Ishikawa (cell line): ENCODE measurements around the gene TRAPPC2.

Source experiments
- CEBPB ChIP-seq: IDR thresholded peaks from 2 replicates; pipeline ENCODE4 v1.6.1; 2012
- CREB1 ChIP-seq: IDR thresholded peaks from 2 replicates; pipeline ENCODE4 v1.6.1; 2012; ENCODE audit warnings: low read depth
- EGR1 ChIP-seq: IDR thresholded peaks from 2 replicates; pipeline ENCODE4 v1.6.1; 2012
- EP300 ChIP-seq: IDR thresholded peaks from 2 replicates; pipeline ENCODE4 v1.6.1; 2012; ENCODE audit warnings: borderline replicate concordance
- FOXM1 ChIP-seq: IDR thresholded peaks from 2 replicates; pipeline ENCODE4 v1.6.1; 2012; ENCODE audit warnings: low read depth, borderline replicate concordance
- MAX ChIP-seq: IDR thresholded peaks from 2 replicates; pipeline ENCODE4 v1.6.1; 2012
- NFIC ChIP-seq: IDR thresholded peaks from 2 replicates; pipeline ENCODE4 v1.6.1; 2012
- RAD21 ChIP-seq: IDR thresholded peaks from 2 replicates; pipeline ENCODE4 v1.6.1; 2012; ENCODE audit warnings: low read depth
- REST ChIP-seq: IDR thresholded peaks from 2 replicates; pipeline ENCODE4 v1.6.1; 2012; ENCODE audit warnings: low read depth, mild to moderate bottlenecking
- TAF1 ChIP-seq: IDR thresholded peaks from 2 replicates; pipeline ENCODE4 v1.6.1; 2012; ENCODE audit warnings: low read depth, mild to moderate bottlenecking
- TCF12 ChIP-seq: IDR thresholded peaks from 2 replicates; pipeline ENCODE4 v1.6.1; 2012; ENCODE audit warnings: low read depth
- TEAD4 ChIP-seq: IDR thresholded peaks from 2 replicates; pipeline ENCODE4 v1.6.1; 2012
- USF1 ChIP-seq: IDR thresholded peaks from 2 replicates; pipeline ENCODE4 v1.6.1; 2012
- YY1 ChIP-seq: IDR thresholded peaks from 2 replicates; pipeline ENCODE4 v1.6.1; 2012; ENCODE audit warnings: low read depth
- ZBTB7A ChIP-seq: IDR thresholded peaks from 2 replicates; pipeline ENCODE4 v1.6.1; 2012; ENCODE audit warnings: low read depth

Gene TRAPPC2

GRCh38 chrX:13734278-13735172, at the start of gene TRAPPC2, which contains the start of gene OFD1:
TRAPPC2 (minus strand) TSS chrX:13734620; CDS start chrX:13719963, 14,657 bp downstream.
OFD1 (plus strand) TSS chrX:13734748; CDS start chrX:13735072, 324 bp downstream.
- no peak for TF ChIP-seq YY1
- TF ChIP-seq CEBPB, result no peak
- TF ChIP-seq NFIC, result no peak
- TF ChIP-seq TCF12, result peak; percentile 26; the same call in 1 of the 2 replicates
- no peak for TF ChIP-seq RAD21
- no peak for TF ChIP-seq TEAD4
- no peak for TF ChIP-seq REST
- TF ChIP-seq EGR1, result no peak
- peak; percentile 59 for TF ChIP-seq TAF1

GRCh38 chrX:13780868-13781427, 46.5 kb upstream of the TRAPPC2 start:
- TF ChIP-seq ZBTB7A (no peak), TCF12 (no peak), NFIC (no peak), EGR1 (no peak), EP300 (no peak), TAF1 (no peak), REST (no peak), YY1 (no peak), CREB1 (no peak), FOXM1 (no peak), USF1 (no peak)

GRCh38 chrX:13778916-13779315, 44.5 kb upstream of the TRAPPC2 start:
- TF ChIP-seq EGR1, result no peak
- TF ChIP-seq CEBPB, result no peak
- no peak for TF ChIP-seq RAD21
- TF ChIP-seq ZBTB7A, result no peak
- no peak for TF ChIP-seq NFIC
- TF ChIP-seq CREB1, result no peak
- no peak for TF ChIP-seq MAX
- no peak for TF ChIP-seq TEAD4
- TF ChIP-seq EP300, result no peak
- TF ChIP-seq USF1, result no peak
- no peak for TF ChIP-seq FOXM1
- TF ChIP-seq YY1, result no peak
- TF ChIP-seq TAF1, result no peak
- TF ChIP-seq REST, result no peak
- TF ChIP-seq TCF12, result no peak

GRCh38 chrX:13776387-13776786, 42.0 kb upstream of the TRAPPC2 start:
- TF ChIP-seq USF1 (no peak), TEAD4 (no peak), YY1 (no peak), EP300 (no peak), CEBPB (no peak), ZBTB7A (no peak), RAD21 (no peak), FOXM1 (no peak), MAX (no peak), REST (no peak), TAF1 (no peak), TCF12 (no peak), CREB1 (no peak), NFIC (no peak), EGR1 (no peak)
